ENCODE results near the gene PLA2G5.

Gene PLA2G5

DNA sequence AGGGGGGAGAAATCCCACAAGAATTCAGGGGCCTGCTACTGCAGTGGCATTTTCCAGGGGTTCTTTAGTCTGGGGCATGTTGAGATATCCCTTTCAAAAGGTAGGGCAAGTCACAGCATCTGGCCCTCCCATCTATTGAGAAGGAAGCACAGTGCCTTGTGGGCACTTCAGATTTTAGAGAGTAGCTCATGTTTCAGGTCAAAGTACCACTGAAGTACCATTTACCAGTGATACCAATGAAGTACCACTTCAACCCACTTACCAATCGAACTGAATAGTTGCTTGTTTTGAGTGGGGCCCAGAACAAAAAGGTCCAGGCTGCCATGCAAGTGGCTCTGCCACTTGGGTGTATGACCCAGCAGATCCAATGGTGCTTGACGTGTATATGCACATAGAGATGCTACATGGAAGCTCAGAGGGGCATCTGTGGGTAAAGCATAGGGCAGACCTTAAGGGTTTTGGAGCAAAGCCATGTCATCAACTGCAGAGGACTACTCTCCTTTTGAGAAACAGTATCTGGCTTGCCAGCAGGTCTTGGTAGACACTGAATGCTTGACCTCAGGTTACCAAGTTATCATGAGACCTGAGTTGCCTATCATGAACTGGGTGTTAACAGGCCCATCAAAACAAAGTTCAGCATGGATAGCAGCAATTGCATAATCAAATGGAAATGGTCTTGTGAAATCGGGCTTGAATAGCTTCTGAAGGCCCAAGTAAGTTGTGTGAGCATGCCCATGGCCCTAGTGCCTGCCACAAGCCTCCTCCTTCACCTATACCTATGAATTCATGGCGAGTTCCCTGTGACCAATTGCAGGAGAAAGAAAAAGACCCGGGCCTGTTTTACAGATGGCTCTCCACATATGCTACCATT, 25.8 kb downstream of the PLA2G5 start:
- Histone ChIP-seq H3K9me3 (ENCODE audit: control insufficient read depth, low read length) (no peaks in the 10 kb centered on the region), H3K36me3 (ENCODE audit: control insufficient read depth, insufficient read depth, low read length) (no peaks in the 10 kb centered on the region), H3K4me3 (ENCODE audit: low read length) (no peak overlapping the region), H3K9ac (ENCODE audit: low read length) (no peak overlapping the region), H3K27me3 (ENCODE audit: control insufficient read depth, insufficient read depth, low read length) (no peaks in the 10 kb centered on the region), H3K4me1 (ENCODE audit: control insufficient read depth, insufficient read depth, low read length) (no peaks in the 10 kb centered on the region)

DNA sequence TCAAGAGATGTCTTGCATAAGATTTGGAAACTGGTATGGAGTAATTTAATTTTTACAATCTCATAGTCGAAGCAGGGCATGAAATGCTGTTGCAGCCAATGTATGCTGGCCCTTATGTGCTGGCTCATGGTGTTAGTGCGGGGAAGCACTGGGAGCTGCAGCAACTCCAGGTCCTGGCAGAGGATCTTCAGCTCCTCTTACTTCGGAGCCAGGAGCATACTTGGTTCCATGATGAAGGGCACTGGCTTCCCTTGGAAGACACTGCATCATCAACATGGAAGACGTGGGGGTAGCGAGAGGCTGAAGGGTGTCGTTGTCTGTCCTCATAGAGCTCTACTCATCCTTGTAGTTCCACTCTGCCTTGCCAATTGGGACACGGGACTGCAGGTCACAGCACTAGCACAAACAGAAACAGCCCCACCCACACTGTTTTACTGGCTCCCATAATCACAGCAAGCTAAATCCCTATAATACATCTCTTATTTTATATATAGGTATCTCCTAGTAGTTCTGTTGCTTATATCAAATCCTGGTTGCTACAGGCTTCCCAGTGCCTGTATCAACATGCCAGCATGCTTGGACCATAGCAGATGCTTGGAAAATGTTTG, 26.9 kb downstream of the PLA2G5 start:
- no peaks in the 10 kb centered on the region for H3K9me3 ChIP-seq (ENCODE audit: control insufficient read depth, low read length)
- no peak overlapping the region for H3K4me3 ChIP-seq (ENCODE audit: low read length)
- H3K27me3 ChIP-seq (ENCODE audit: control insufficient read depth, insufficient read depth, low read length), result no peaks in the 10 kb centered on the region
- no peak overlapping the region for H3K9ac ChIP-seq (ENCODE audit: low read length)
- H3K4me1 ChIP-seq (ENCODE audit: control insufficient read depth, insufficient read depth, low read length), result no peaks in the 10 kb centered on the region
- no peaks in the 10 kb centered on the region for H3K36me3 ChIP-seq (ENCODE audit: control insufficient read depth, insufficient read depth, low read length)

DNA sequence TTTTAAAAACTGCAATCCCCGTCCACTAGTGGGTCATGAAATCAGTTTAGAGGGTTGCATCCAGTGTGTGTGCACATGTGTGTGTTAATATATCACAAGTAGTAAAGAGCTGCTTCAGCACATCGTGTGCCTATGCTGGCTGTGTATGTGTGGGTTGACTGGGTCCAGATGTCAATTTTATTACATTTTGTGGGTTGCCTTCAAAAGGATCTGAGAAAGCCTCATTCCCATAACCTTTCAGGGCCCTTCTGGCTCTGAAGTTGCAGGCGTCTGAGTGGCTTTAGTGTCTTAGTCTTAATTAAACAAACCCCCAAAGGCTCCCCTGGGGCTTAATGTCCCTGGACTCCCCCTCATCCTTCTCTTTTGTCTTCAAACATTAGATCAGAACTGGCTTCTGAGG, 29.5 kb downstream of the PLA2G5 start:
- Histone ChIP-seq H3K4me1 (ENCODE audit: control insufficient read depth, insufficient read depth, low read length) (no peaks in the 10 kb centered on the region), H3K9me3 (ENCODE audit: control insufficient read depth, low read length) (no peaks in the 10 kb centered on the region), H3K27me3 (ENCODE audit: control insufficient read depth, insufficient read depth, low read length) (no peaks in the 10 kb centered on the region), H3K4me3 (ENCODE audit: low read length) (no peak overlapping the region), H3K36me3 (ENCODE audit: control insufficient read depth, insufficient read depth, low read length) (no peaks in the 10 kb centered on the region), H3K9ac (ENCODE audit: low read length) (no peak overlapping the region)

- Histone ChIP-seq H3K36me3 (ENCODE audit: control insufficient read depth, insufficient read depth, low read length) (no peaks in the 10 kb centered on the region), H3K4me1 (ENCODE audit: control insufficient read depth, insufficient read depth, low read length) (no peaks in the 10 kb centered on the region), H3K9me3 (ENCODE audit: control insufficient read depth, low read length) (no peaks in the 10 kb centered on the region), H3K9ac (ENCODE audit: low read length) (no peak overlapping the region), H3K27me3 (ENCODE audit: control insufficient read depth, insufficient read depth, low read length) (no peaks in the 10 kb centered on the region), H3K4me3 (ENCODE audit: low read length) (no peak overlapping the region)
Measured at GRCh38 chr1:20100632-20101355, 30.8 kb downstream of the PLA2G5 start.

DNA sequence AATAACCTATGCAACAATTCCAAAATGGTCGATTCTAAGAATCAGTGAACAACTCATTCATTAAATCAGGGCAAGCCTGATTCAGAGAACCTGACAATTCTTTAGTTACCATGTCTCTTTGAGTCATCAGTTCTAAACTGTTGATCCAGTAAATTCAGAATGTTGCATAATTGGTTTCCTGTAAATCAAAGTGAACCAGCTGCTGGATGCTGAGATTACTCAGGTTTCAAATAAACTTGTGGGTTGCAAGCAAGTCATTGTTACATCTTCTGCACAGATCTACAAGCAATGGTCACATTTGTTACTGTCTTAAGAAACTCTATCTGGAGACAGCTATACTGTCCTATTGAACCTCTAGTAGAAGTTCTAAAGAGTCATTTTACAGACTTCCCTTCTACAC, 32.9 kb downstream of the PLA2G5 start:
- no peaks in the 10 kb centered on the region for H3K9me3 ChIP-seq (ENCODE audit: control insufficient read depth, low read length)
- H3K9ac ChIP-seq (ENCODE audit: low read length), result no peak overlapping the region
- no peaks in the 10 kb centered on the region for H3K4me1 ChIP-seq (ENCODE audit: control insufficient read depth, insufficient read depth, low read length)
- no peaks in the 10 kb centered on the region for H3K36me3 ChIP-seq (ENCODE audit: control insufficient read depth, insufficient read depth, low read length)
- no peaks in the 10 kb centered on the region for H3K27me3 ChIP-seq (ENCODE audit: control insufficient read depth, insufficient read depth, low read length)
- no peak overlapping the region for H3K4me3 ChIP-seq (ENCODE audit: low read length)

DNA sequence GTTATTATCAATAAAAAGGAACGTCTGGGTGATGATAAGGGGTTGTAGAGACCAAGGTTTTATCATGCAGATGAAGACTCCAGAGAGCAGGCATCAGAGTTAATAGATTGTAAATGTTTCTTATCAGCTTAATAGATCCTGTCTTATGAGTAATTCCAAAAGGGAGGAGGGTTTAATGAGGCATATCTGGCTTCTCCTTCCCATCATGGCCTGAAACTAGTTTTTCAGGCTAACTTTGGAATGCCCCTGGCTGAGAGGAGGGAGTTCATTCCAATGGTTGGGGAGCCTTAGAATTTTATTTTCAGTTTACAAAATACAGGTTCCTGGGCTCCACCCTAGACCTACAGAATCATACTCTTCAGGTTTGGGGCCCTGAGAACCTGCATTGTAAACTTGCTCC, 35.9 kb downstream of the PLA2G5 start:
- Histone ChIP-seq H3K9ac (ENCODE audit: low read length) (no peak overlapping the region), H3K36me3 (ENCODE audit: control insufficient read depth, insufficient read depth, low read length) (no peaks in the 10 kb centered on the region), H3K27me3 (ENCODE audit: control insufficient read depth, insufficient read depth, low read length) (no peaks in the 10 kb centered on the region), H3K4me1 (ENCODE audit: control insufficient read depth, insufficient read depth, low read length) (peaks cover 5% of the 10 kb centered on the region), H3K4me3 (ENCODE audit: low read length) (no peak overlapping the region), H3K9me3 (ENCODE audit: control insufficient read depth, low read length) (no peaks in the 10 kb centered on the region)

DNA sequence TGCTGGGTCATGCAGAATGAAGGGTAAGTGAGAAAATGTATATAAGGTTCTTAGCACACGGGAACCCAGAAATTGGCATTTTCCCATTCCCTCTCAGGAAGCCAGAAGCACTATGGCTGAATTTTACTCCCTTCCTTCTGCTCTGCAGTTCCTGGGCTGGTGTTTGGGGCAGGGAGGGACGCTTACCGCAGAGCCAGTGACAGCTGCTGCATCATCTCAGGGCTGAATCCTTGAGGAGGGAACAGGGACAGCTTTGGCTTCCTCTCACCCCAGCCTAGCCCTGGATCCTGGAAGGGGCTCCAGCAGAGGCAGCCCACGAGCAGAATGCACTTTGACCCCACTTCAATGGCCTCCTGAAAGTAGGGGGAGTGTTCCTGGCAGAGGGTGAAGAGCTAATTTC, 37.4 kb downstream of the PLA2G5 start:
- Histone ChIP-seq H3K4me3 (ENCODE audit: low read length) (no peak overlapping the region), H3K9me3 (ENCODE audit: control insufficient read depth, low read length) (no peaks in the 10 kb centered on the region), H3K36me3 (ENCODE audit: control insufficient read depth, insufficient read depth, low read length) (no peaks in the 10 kb centered on the region), H3K4me1 (ENCODE audit: control insufficient read depth, insufficient read depth, low read length) (peaks cover 5% of the 10 kb centered on the region), H3K9ac (ENCODE audit: low read length) (no peak overlapping the region), H3K27me3 (ENCODE audit: control insufficient read depth, insufficient read depth, low read length) (no peaks in the 10 kb centered on the region)

DNA sequence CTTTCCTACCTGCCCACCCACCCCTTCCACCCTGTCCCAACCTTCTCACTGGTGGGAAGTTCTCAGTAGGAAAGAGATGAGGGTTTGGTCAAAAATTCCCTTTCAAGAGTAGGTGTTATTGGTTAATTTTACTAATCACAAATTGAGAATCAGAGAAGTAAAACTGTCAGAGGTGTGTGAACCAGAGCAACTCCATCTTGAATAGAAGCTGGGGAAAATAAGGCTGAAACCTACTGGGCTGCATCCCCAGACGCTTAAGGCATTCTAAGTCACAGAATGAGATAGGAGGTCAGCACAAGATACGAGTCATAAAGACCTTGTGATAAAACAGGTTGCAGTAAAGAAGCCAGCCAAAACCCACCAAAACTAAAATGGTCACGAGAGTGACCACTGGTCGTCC, 37.8 kb downstream of the PLA2G5 start:
- Histone ChIP-seq H3K9ac (ENCODE audit: low read length) (no peak overlapping the region), H3K9me3 (ENCODE audit: control insufficient read depth, low read length) (no peaks in the 10 kb centered on the region), H3K27me3 (ENCODE audit: control insufficient read depth, insufficient read depth, low read length) (no peaks in the 10 kb centered on the region), H3K4me3 (ENCODE audit: low read length) (no peak overlapping the region), H3K36me3 (ENCODE audit: control insufficient read depth, insufficient read depth, low read length) (no peaks in the 10 kb centered on the region), H3K4me1 (ENCODE audit: control insufficient read depth, insufficient read depth, low read length) (peaks cover 5% of the 10 kb centered on the region)

GRCh38 chr1:20108366-20109123, 38.6 kb downstream of the PLA2G5 start:
- Histone ChIP-seq H3K4me3 (ENCODE audit: low read length) (no peak overlapping the region), H3K27me3 (ENCODE audit: control insufficient read depth, insufficient read depth, low read length) (no peaks in the 10 kb centered on the region), H3K4me1 (ENCODE audit: control insufficient read depth, insufficient read depth, low read length) (peaks cover 5% of the 10 kb centered on the region), H3K9me3 (ENCODE audit: control insufficient read depth, low read length) (no peaks in the 10 kb centered on the region), H3K36me3 (ENCODE audit: control insufficient read depth, insufficient read depth, low read length) (no peaks in the 10 kb centered on the region), H3K9ac (ENCODE audit: low read length) (no peak overlapping the region)

- H3K9me3 ChIP-seq (ENCODE audit: control insufficient read depth, low read length), result no peaks in the 10 kb centered on the region
- H3K4me3 ChIP-seq (ENCODE audit: low read length), result no peak overlapping the region
- H3K9ac ChIP-seq (ENCODE audit: low read length), result no peak overlapping the region
- no peaks in the 10 kb centered on the region for H3K27me3 ChIP-seq (ENCODE audit: control insufficient read depth, insufficient read depth, low read length)
- no peaks in the 10 kb centered on the region for H3K36me3 ChIP-seq (ENCODE audit: control insufficient read depth, insufficient read depth, low read length)
- peaks cover 5% of the 10 kb centered on the region for H3K4me1 ChIP-seq (ENCODE audit: control insufficient read depth, insufficient read depth, low read length)
Measured at GRCh38 chr1:20109223-20109856, 39.3 kb downstream of the PLA2G5 start.

GRCh38 chr1:20110679-20111078, 40.7 kb downstream of the PLA2G5 start:
- Histone ChIP-seq H3K4me1 (ENCODE audit: control insufficient read depth, insufficient read depth, low read length) (peaks cover 5% of the 10 kb centered on the region), H3K4me3 (ENCODE audit: low read length) (no peak overlapping the region), H3K9ac (ENCODE audit: low read length) (no peak overlapping the region), H3K9me3 (ENCODE audit: control insufficient read depth, low read length) (no peaks in the 10 kb centered on the region), H3K36me3 (ENCODE audit: control insufficient read depth, insufficient read depth, low read length) (no peaks in the 10 kb centered on the region), H3K27me3 (ENCODE audit: control insufficient read depth, insufficient read depth, low read length) (peaks cover 5% of the 10 kb centered on the region)

Data from mucosa of stomach (tissue), 1 donor.